RCC 7860 (cell line): ENCODE data around the gene NALF2.

Source experiments
- DNase-seq: peaks from one replicate; pipeline ENCODE4 v3.0.0-alpha.2; 2015; ENCODE audit warnings: low spot score
- FAIRE-seq: peaks from 2 replicates; lab custom pipeline; 2012; peaks lifted over from hg19 to GRCh38; lab: Jason Lieb, UNC

NALF2 gene

GRCh38 chrX:69503782-69504625 is at the start of gene NALF2:
Gene NALF2, plus strand, starts transcription at chrX:69504326. Its CDS starts 957 bp downstream, at chrX:69505283.
- DNase-seq, result no peak
- FAIRE-seq, result no peak

GRCh38 chrX:69457756-69458155 is 46.4 kb upstream of the NALF2 start:
- no peak for DNase-seq
- FAIRE-seq, result no peak

- FAIRE-seq (no peak), DNase-seq (no peak)
Measured at GRCh38 chrX:69466546-69466945, 37.6 kb upstream of the NALF2 start.

- FAIRE-seq (no peak), DNase-seq (no peak)
Measured at GRCh38 chrX:69469975-69470374, 34.2 kb upstream of the NALF2 start.

GRCh38 chrX:69489625-69490024 is 14.5 kb upstream of the NALF2 start:
- no peak for FAIRE-seq

GRCh38 chrX:69493193-69493592 is 10.9 kb upstream of the NALF2 start:
- DNase-seq (no peak), FAIRE-seq (no peak)

More at GRCh38 chrX:69489625-69490024, 14.5 kb upstream of the NALF2 start:
- DNase-seq, result no peak

GRCh38 chrX:69493766-69494165 is 10.4 kb upstream of the NALF2 start:
- no peak for DNase-seq
- FAIRE-seq, result no peak

GRCh38 chrX:69496183-69496582 is 7.9 kb upstream of the NALF2 start:
- no peak for FAIRE-seq
- no peak for DNase-seq

- no peak for DNase-seq
- no peak for FAIRE-seq
Measured at GRCh38 chrX:69501429-69501828, 2.7 kb upstream of the NALF2 start.

GRCh38 chrX:69503228-69503781 is 821 bp upstream of the NALF2 start:
- no peak for DNase-seq
- FAIRE-seq, result no peak

- DNase-seq, result no peak
- no peak for FAIRE-seq
Measured at GRCh38 chrX:69504626-69505612, 793 bp downstream of the NALF2 start.

- DNase-seq, result no peak
- FAIRE-seq, result no peak
Measured at GRCh38 chrX:69505772-69506616, 1.9 kb downstream of the NALF2 start.

- FAIRE-seq, result no peak
Measured at GRCh38 chrX:69506617-69507499, 2.7 kb downstream of the NALF2 start.

GRCh38 chrX:69507500-69507789 is 3.3 kb downstream of the NALF2 start:
- FAIRE-seq, result no peak
- no peak for DNase-seq

More at GRCh38 chrX:69506617-69507499, 2.7 kb downstream of the NALF2 start:
- no peak for DNase-seq

GRCh38 chrX:69508610-69509009 is 4.5 kb downstream of the NALF2 start:
- no peak for FAIRE-seq

GRCh38 chrX:69510137-69510715 is 6.1 kb downstream of the NALF2 start:
- FAIRE-seq, result no peak
- DNase-seq, result no peak

More at GRCh38 chrX:69508610-69509009, 4.5 kb downstream of the NALF2 start:
- DNase-seq, result no peak

- no peak for DNase-seq
- FAIRE-seq, result no peak
Measured at GRCh38 chrX:69510914-69511513, 6.9 kb downstream of the NALF2 start.

- DNase-seq (no peak), FAIRE-seq (no peak)
Measured at GRCh38 chrX:69522052-69522451, 17.9 kb downstream of the NALF2 start.

GRCh38 chrX:69523314-69523713 is 19.2 kb downstream of the NALF2 start:
- no peak for FAIRE-seq
- DNase-seq, result no peak
